Psoas muscle (tissue), 8 donors: Measurements from ENCODE around the gene MAPK13. TPM values are rescaled to one million over a fixed set of nuclear protein-coding genes. Genes with fewer than 3 reads are reported as not detected.

Experiments
- ATAC-seq, 4 donors: fragments of 200-7000 bp; cut with Tn5 transposase; one replicate each; pipeline ENCODE4 v1.9.1; 2020; ENCODE audit warnings: moderate library complexity in 3 of 4, mild to moderate bottlenecking in 2 of 4
- DNase-seq, 2 donors: peaks; one replicate each; pipeline ENCODE4 v3.0.0-alpha.2; 2020
- H3K27ac ChIP-seq: fragments of 200-600 bp; one replicate; pipeline ENCODE4 v1.8.0; 2022
- H3K27me3 ChIP-seq, 3 donors: fragments of 200-600 bp in 1 of 3; one replicate each; pipeline versions ENCODE4 v1.6.1 to v1.8.0; 2013 to 2022; ENCODE audit warnings: low read length in 2 of 3, mild to moderate bottlenecking in 2 of 3, moderate library complexity in 1 of 3; ENCODE audit not compliant: insufficient read depth in 3 of 3
- H3K36me3 ChIP-seq, 2 donors: fragments of 200-600 bp in 1 of 2; one replicate each; pipeline versions ENCODE4 v1.6.1 to v1.8.0; 2013 to 2022; ENCODE audit warnings: low read depth in 1 of 2, mild to moderate bottlenecking in 1 of 2, moderate library complexity in 1 of 2; ENCODE audit not compliant: insufficient read depth in 1 of 2
- H3K4me1 ChIP-seq: fragments of 200-600 bp; one replicate; pipeline ENCODE4 v1.8.0; 2022
- H3K4me3 ChIP-seq: fragments of 200-600 bp; one replicate; pipeline ENCODE4 v1.8.0; 2022; ENCODE audit warnings: mild to moderate bottlenecking
- H3K9me3 ChIP-seq: fragments of 200-600 bp; one replicate; pipeline ENCODE4 v1.8.0; 2022
- WGBS, 3 donors: extraction: QIAGEN DNeasy Blood & Tissue Kit; methylation state at CpG; one replicate each; pipeline versions ENCODE4 v1.1.6 to v1.1.7; 2013; 5-methylcytosine and 5-hydroxymethylcytosine counted together
- intact Hi-C, 2 donors: fragments of 100-400 bp; cut with DNase I; formaldehyde crosslinking; loops; one replicate each; pipeline versions ENCODE4 v1.11.0 to v1.14.2; 2022
- polyA plus RNA-seq, 3 donors: library from polyadenylated mRNA; stranded (reverse); fragments of 200-250 nt; gene quantifications; one replicate each; pipeline ENCODE4 v1.2.3, GENCODE V29; 2013
- total RNA-seq, 4 donors: library from RNA; stranded (reverse); fragmentation: NEBNext Ultra II Directional in 2 of 4; extraction: Animal tissue kit (Norgen Biotek cat#: 25700) in 2 of 4; gene quantifications; one replicate each; pipeline versions ENCODE4 v1.2.1 to v1.2.4, GENCODE V29; 2021 to 2023
- TF ChIP-seq, protein P1 (sequence below): fragments of 200-600 bp; IDR thresholded peaks from one replicate; pipeline ENCODE4 v1.8.0; 2022; ENCODE audit warnings: antibody characterized with exemption
- donor health status: healthy with polysubstance abuse.
- donor health status: DM: no; HTN: no; CAD: no; lungs with moderate emphysema.
- donor health status: Bipolar disorder and iron deficiency.
- donor health status: healthy.
- donor health status: DM: yes; HTN: yes; CAD: no.
- donor health status: DM: no; HTN: no; CAD: no.
- donor health status: DM: no; HTN: no; CAD: no.
- donor health status: DM: yes; HTN: yes; CAD: no.

MAPK13 gene
- total and polyA plus RNA-seq, 7 donors: 0.49 to 4.0 (median 1.6) TPM

DNA sequence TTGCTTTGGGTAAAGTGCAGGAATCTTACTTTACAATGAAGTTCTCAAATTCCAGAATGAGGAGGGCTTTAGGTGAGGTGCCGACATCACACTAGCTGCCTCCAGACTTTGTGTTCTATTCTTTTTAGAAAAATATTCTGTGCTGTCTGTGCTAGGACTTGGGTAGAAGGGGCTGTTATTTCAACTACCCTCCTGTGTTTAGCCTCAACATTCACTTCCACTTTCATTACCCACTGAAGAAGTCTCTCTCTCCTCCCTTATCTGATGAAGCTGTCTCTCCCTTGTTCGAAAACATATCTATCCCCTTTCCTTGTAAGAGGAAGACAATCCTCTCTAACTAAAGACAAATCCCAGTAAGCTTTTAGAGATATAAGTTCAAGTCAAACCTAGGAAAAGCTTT is 41.3 kb downstream of the MAPK13 start:
- intact Hi-C loops: no loop called here
- no peak for ATAC-seq
- no peak for DNase-seq
- H3K9me3 ChIP-seq: no peaks in the 10 kb centered on the region
- 84 to 86% (median 86%) methylated on average over 2 of the region's 2 CpGs for WGBS, 3 donors
- no peaks in the 10 kb centered on the region for H3K27me3 ChIP-seq
- peaks cover 0 to 4% of the 10 kb centered on the region in 2 donors for H3K36me3 ChIP-seq
- TF ChIP-seq, protein P1, sequence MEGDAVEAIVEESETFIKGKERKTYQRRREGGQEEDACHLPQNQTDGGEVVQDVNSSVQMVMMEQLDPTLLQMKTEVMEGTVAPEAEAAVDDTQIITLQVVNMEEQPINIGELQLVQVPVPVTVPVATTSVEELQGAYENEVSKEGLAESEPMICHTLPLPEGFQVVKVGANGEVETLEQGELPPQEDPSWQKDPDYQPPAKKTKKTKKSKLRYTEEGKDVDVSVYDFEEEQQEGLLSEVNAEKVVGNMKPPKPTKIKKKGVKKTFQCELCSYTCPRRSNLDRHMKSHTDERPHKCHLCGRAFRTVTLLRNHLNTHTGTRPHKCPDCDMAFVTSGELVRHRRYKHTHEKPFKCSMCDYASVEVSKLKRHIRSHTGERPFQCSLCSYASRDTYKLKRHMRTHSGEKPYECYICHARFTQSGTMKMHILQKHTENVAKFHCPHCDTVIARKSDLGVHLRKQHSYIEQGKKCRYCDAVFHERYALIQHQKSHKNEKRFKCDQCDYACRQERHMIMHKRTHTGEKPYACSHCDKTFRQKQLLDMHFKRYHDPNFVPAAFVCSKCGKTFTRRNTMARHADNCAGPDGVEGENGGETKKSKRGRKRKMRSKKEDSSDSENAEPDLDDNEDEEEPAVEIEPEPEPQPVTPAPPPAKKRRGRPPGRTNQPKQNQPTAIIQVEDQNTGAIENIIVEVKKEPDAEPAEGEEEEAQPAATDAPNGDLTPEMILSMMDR: no peak
- H3K27ac ChIP-seq: no peak overlapping the region
- no peak overlapping the region for H3K4me3 ChIP-seq
- no peaks in the 10 kb centered on the region for H3K4me1 ChIP-seq

DNA sequence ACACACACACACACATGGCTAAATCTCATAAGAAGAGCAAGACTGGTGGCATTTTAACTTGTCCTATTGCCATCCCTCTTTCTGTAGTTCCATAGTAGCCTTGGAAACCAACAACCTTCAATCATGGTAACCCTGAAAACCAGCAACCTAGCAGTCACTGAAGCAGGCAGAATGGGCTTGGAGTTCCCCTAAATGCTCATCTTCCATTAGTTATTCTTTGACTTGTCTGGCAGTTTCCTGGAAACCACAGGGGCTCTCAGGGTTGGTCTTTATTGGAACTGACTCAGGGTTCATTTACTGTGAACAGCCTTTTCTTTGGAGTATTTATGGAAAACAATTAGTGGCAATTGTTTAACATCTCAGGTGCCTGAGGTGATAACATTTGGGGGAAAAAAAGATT is 46.9 kb downstream of the MAPK13 start:
- no peak for DNase-seq
- Histone ChIP-seq H3K4me3 (no peak overlapping the region), H3K27ac (no peak overlapping the region), H3K9me3 (no peaks in the 10 kb centered on the region), H3K4me1 (no peaks in the 10 kb centered on the region), H3K36me3 (peaks cover 0 to 34% of the 10 kb centered on the region in 2 donors), H3K27me3 (no peaks in the 10 kb centered on the region)
- TF ChIP-seq, protein P1: no peak
- intact Hi-C loops: no loop called here
- ATAC-seq: no peak

- no peaks in the 10 kb centered on the region for H3K9me3 ChIP-seq
- no peak overlapping the region for H3K4me3 ChIP-seq
- peaks cover 0 to 34% of the 10 kb centered on the region in 2 donors for H3K36me3 ChIP-seq
- ATAC-seq (no peak), DNase-seq (no peak)
- TF ChIP-seq, protein P1: no peak
- no peaks in the 10 kb centered on the region for H3K27me3 ChIP-seq
- no peaks in the 10 kb centered on the region for H3K4me1 ChIP-seq
- intact Hi-C loops: no loop called here
- no peak overlapping the region for H3K27ac ChIP-seq
Observed at GRCh38 chr6:36178544-36178943, 48.2 kb downstream of the MAPK13 start.

DNA sequence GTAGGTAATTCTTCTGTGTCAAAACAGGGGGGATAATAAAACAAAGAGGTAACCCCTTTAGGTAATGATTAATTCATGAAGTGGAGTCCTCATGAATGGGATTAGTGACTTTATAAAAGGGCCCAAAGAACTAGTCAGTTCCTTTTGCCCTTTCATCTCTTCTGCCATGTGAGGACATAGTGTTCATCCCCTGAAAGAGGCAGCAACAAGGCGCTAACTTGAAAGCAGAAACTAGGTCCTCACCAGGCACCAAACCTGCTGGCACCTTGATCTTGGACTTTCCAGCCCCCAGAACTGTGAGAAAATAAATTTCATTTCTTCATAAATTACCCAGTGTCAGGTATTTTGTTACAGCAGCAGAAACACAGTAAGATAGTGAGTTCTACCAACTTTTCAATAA is 49.8 kb downstream of the MAPK13 start:
- Histone ChIP-seq H3K9me3 (no peaks in the 10 kb centered on the region), H3K27ac (no peak overlapping the region), H3K4me1 (no peaks in the 10 kb centered on the region), H3K36me3 (peaks cover 0 to 34% of the 10 kb centered on the region in 2 donors), H3K4me3 (no peak overlapping the region), H3K27me3 (no peaks in the 10 kb centered on the region)
- TF ChIP-seq, protein P1: no peak
- intact Hi-C loops: no loop called here
- DNase-seq (no peak), ATAC-seq (no peak)
- WGBS, 3 donors: 89 to 96% (median 96%) methylated on average over 1 of the region's 1 CpG

DNA sequence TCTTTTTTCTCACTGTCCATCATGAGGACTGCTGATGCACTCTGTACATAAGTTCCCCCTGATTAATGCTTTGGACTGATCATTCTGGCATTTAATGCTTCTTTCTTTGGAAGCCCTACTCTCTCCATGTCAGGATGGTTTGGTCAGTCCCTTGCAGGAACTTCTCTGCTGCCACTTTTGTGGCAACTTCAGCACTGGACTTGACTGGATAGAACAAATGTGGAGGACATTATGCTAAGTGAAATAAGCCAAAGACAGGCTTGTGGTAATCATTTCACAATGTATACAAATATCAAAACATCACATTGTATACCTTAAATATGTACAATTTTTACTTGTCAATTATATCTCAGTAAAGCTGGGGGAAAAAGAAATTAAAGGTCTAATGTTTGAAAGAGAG is 54.0 kb downstream of the MAPK13 start:
- no peaks in the 10 kb centered on the region for H3K27me3 ChIP-seq

More for the DNA sequence above, 54.0 kb downstream of the MAPK13 start:
- Histone ChIP-seq H3K27ac (no peak overlapping the region), H3K4me3 (no peak overlapping the region), H3K9me3 (no peaks in the 10 kb centered on the region), H3K36me3 (peaks cover 0 to 28% of the 10 kb centered on the region in 2 donors), H3K4me1 (no peaks in the 10 kb centered on the region)
- no peak for ATAC-seq
- TF ChIP-seq, protein P1: no peak
- no peak for DNase-seq
- intact Hi-C loops: no loop called here
